GM18907 (cell line): ENCODE data around the gene RAB44.

Experiments
- ATAC-seq: cut with Tn5 transposase; IDR thresholded peaks from one replicate; pipeline ENCODE4 v1.9.1; 2021; ENCODE audit warnings: mild to moderate bottlenecking, moderate library complexity; ENCODE audit not compliant: unreplicated experiment

Gene RAB44

DNA sequence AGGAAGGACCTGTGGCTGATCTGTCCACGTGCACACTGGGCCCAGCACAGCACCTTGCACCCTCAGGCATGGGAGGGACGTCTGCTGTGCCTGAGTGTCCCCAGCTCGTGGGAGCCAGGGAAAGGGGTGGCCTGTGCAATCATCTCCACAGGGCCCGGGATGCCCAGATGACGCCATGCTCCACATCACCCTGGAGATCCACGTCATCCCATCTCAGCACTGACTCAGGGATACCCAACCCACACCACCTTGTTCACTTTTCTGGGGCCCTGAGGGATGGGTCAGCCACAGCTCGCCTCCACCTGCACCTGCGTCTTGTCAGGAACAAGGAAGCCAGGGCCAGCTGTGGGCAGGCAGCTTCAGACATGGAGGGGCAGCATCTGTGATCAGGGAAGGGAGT, 48.2 kb downstream of the RAB44 start:
- ATAC-seq, result no peak

- ATAC-seq, result no peak
These were observed 48.6 kb downstream of the RAB44 start for GRCh38 chr6:36746251-36746650.

DNA sequence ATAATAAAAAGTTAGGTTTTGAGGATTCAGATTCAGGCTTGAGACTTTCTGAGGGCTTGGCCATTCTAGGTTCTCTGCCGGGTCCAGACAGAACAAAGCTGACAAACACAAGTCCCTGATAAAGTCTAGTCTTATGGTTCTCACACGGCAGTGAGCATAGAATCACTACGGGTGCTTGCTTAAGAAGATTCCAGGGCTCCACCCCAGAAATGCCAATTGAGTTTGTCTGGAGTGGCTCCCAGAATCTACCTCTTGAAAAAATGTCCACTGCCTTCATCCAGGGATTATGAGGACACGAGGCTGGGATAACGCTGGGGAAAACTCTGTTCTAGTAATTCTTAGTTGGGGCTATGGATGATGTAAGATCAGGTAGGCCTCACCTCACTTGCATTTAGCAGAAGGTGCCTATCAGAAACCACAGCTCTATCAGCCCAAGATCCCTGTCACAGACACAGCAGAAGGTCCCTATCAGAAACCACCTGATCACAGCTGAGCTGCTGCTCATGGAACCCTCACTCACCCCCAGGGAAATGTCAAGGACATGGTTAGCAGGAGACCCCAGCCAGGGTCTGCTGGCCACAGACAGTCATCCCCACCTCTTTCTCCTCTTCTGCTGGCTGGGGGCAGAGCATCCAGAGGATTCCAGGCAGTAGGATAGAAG, 52.3 kb downstream of the RAB44 start:
- ATAC-seq, result no peak

DNA sequence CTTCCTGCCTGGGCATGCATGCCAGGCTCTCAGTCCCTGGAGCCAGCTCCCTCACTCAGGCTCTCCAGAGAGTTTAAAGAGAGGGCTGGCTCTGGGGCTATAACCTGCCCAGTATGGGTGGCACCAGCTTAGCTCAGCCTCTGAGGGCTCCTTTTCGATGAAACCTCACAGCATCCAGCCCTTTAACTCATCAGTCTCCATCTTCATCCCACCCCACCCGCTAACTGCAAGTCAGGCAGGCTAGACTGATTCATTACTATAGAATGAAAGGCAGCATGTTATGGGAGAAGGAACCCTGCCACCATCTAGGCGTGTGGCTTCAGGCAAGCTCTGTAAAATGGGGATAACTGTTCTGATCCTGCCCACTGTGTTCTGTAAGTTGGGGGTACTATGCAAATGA, 53.5 kb downstream of the RAB44 start:
- no peak for ATAC-seq

GRCh38 chr6:36751833-36752186, 54.2 kb downstream of the RAB44 start:
- no peak for ATAC-seq

- no peak for ATAC-seq
These were observed 54.7 kb downstream of the RAB44 start for GRCh38 chr6:36752187-36752885.

- ATAC-seq, result peak; percentile 52
These were observed 55.4 kb downstream of the RAB44 start for GRCh38 chr6:36752886-36753506.

GRCh38 chr6:36753671-36754405, 56.2 kb downstream of the RAB44 start:
- ATAC-seq, result no peak

DNA sequence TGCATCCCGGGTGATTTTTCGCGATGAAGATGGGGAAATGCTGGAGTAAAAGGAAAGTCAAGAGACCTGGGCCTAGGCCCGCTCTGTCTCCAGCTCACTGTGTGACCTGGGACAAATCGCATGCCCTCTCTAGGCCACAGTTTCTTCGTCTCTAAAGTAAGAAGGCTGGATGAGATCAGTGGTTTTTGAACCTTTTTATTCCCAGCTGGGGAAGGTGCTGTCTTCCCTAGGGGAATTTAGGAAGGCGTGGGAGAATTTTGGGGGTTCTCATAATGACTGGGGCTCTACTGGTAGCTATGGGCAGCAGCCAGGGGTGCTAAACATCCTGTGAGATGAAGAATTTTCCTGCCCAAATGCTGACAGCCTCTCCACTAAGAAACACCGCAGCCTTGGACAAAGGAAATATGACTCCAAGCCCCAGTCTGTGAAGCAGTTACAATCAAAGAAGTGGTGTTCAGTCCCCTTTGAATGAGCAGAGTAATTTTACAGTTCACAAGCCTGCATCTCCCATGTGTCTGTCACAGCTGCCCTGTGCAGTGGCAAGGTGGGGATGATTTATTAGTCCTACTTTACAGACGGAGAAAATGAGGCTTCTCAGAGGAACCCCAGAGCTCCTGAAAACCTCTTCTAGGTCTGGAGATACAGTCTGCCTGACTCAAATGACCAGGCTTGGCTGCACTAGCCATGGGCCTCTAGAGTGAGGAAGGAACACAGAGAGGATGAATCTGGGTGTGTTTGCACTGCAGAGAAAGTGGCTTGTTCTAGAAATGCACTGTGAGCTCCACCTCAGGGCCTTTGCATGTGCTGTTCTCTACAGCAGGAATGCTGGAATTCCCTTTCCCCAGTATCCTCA, 57.2 kb downstream of the RAB44 start:
- ATAC-seq, result no peak

- ATAC-seq, result peak; percentile 41
These were observed 58.1 kb downstream of the RAB44 start for GRCh38 chr6:36755435-36756348.

- no peak for ATAC-seq
These were observed 59.2 kb downstream of the RAB44 start for GRCh38 chr6:36756786-36757185.

DNA sequence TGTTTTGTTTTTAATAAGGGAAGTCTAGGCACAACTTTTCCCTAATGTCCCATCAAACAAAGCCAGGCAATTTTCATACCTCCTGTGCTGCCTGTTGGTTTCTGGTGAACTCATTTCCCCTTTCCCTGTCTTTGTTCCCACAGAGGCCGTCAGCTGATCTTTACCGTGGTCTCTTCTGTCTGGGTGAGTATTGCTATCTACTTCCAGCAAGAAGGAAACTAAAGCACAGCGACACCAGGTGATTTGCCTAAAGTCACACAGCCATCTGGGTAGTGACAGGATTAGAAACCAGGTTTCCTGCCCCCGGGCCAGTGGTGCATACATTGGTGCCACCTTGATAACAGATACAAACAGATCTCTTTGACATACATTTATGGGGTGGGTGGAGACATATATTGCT, 59.6 kb downstream of the RAB44 start:
- no peak for ATAC-seq

GRCh38 chr6:36757943-36758508, 60.4 kb downstream of the RAB44 start:
- ATAC-seq, result no peak

GRCh38 chr6:36758516-36759147, 61.0 kb downstream of the RAB44 start:
- no peak for ATAC-seq

GRCh38 chr6:36759148-36759759, 61.6 kb downstream of the RAB44 start:
- ATAC-seq, result peak; percentile 46

GRCh38 chr6:36760685-36761435, 63.2 kb downstream of the RAB44 start:
- ATAC-seq, result no peak

DNA sequence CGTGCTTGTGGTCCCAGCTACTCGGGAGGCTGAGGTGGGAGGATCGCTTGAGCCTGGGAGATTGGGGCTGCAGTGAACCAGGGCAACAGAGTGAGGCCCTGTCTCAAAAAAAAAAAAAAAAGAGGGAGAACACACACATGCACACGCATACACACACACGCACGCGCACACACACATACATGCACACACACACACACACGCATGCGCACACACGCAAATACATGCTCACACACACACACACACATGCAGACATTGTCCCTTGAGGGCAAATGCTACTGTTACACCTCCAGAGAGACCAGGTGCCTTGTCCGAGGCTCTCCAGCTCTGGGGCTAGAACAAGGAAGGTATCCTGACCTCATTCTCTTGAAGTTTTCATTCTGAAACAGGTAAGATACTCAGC, 64.5 kb downstream of the RAB44 start:
- ATAC-seq, result no peak

DNA sequence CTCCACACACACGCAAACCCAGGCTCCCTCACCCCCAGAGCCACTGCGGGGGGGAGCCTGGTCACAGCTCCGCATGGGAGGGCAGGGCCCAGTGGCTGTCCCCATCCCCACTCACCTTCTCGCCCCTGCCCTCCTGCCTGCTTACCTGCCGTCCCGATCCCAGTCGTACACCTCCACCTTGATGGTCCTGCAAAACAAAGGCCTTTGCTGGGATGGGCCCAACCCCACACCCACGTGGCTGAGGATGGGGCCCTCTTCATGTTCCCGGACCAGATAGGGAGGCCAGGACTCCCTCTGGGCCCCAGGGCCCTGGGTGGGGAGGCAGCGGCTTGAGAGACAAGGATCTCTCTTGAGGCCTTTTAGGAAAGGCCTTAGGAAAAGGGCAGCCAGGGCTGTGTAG, 67.6 kb downstream of the RAB44 start:
- ATAC-seq, result no peak
